Neutrophil (primary cell): ENCODE measurements around the gene SLC24A4.

Experiments
- H3K27ac ChIP-seq: fragments of 200-600 bp; sonication (generic); 2 replicates; pipeline ENCODE4 v1.5.1; 2016; ENCODE audit warnings: mild to moderate bottlenecking, moderate library complexity
- H3K27me3 ChIP-seq: fragments of 200-600 bp; sonication (generic); 2 replicates; pipeline ENCODE4 v1.6.0; 2016; ENCODE audit warnings: mild to moderate bottlenecking
- H3K36me3 ChIP-seq: fragments of 200-600 bp; sonication (generic); 2 replicates; pipeline ENCODE4 v1.5.1; 2017
- H3K4me1 ChIP-seq, 2 experiments: fragments of 200-600 bp in 1 of 2; sonication (generic) in 1 of 2; 1 replicate in 1 of 2; 2 replicates in 1 of 2; pipeline versions ENCODE4 v1.5.1 to v1.6.1; 2013 to 2016; ENCODE audit warnings: low read depth in 1 of 2, low read length in 1 of 2, mild to moderate bottlenecking in 1 of 2, moderate library complexity in 1 of 2; ENCODE audit not compliant: control insufficient read depth in 1 of 2, insufficient read depth in 1 of 2
- H3K4me3 ChIP-seq, 2 experiments: fragments of 200-600 bp in 1 of 2; sonication (generic) in 1 of 2; 1 replicate in 1 of 2; 2 replicates in 1 of 2; pipeline ENCODE4 v1.5.1; 2013 to 2016; ENCODE audit warnings: low read depth in 1 of 2, low read length in 1 of 2, mild to moderate bottlenecking in 1 of 2, moderate library complexity in 1 of 2
- H3K9me3 ChIP-seq: fragments of 200-600 bp; sonication (generic); 2 replicates; pipeline ENCODE4 v1.5.1; 2016
- TF ChIP-seq, protein P1 (sequence below): fragments of 200-600 bp; sonication (generic); IDR thresholded peaks from 2 replicates; pipeline ENCODE4 v1.5.1; 2016; ENCODE audit warnings: antibody characterized with exemption

Gene SLC24A4

DNA sequence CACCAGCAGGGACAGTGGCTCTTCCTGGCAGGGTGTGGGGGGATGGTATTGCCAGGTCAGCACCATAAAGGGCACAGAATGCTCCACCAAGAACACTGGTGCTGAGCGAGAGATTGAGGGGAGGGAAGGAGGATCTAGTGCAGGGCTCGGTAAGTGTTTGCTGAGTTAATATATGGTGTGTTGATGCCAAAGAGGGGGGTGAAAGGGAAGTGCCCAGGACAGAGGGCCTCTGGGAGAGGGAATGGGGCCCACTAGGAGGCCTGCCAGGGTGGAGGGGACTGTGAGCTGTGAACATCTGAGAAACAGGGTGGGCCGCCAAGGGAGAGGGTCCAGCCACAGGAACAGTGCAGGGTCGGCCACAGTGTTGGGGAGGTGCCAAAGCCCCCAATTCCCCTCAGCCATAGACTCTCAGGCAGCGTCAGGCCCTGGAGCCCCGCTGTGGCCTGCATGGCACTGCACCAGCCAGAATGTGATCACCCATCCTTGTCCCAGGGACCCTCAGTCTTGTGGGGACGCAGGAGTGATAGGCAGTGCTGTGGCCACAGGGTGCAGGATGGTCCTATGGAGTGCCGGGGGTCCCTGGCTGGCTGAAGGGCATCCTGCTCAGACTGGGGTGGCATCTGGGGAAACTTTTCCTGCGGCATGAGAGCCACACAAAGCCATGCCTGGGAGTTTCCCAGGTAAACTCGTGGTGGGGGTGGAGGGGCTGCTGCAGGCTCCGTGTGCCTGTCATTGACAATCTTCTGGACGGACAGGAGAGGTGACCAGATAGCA lies 202.5 kb downstream of the SLC24A4 start:
- H3K27ac ChIP-seq, result peak overlapping the region; percentile 67
- H3K36me3 ChIP-seq, result no peaks in the 10 kb centered on the region

DNA sequence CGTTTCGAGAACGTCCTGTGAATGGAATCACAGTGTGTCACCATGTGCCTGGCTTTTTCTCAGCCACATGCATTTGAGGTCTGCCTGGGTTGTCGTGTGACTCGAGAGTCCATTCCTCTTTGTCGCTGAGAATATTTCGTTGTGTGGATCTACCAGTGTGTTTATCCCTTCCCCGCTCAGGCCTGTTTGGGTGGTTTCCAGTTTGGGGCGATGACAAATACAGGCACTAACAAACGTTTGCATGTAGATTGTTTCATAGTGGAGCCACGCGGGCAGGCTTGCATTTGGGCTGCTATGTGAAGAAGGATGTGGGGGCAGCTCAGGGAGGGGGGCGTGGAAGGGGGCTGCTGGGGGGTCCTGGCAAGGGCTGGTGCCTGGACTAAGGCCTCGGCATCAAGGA lies 204.8 kb downstream of the SLC24A4 start:
- no peaks in the 10 kb centered on the region for H3K9me3 ChIP-seq
- TF ChIP-seq, protein P1, sequence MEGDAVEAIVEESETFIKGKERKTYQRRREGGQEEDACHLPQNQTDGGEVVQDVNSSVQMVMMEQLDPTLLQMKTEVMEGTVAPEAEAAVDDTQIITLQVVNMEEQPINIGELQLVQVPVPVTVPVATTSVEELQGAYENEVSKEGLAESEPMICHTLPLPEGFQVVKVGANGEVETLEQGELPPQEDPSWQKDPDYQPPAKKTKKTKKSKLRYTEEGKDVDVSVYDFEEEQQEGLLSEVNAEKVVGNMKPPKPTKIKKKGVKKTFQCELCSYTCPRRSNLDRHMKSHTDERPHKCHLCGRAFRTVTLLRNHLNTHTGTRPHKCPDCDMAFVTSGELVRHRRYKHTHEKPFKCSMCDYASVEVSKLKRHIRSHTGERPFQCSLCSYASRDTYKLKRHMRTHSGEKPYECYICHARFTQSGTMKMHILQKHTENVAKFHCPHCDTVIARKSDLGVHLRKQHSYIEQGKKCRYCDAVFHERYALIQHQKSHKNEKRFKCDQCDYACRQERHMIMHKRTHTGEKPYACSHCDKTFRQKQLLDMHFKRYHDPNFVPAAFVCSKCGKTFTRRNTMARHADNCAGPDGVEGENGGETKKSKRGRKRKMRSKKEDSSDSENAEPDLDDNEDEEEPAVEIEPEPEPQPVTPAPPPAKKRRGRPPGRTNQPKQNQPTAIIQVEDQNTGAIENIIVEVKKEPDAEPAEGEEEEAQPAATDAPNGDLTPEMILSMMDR, result no peak
- H3K4me1 ChIP-seq, result peaks cover 54 to 60% of the 10 kb centered on the region in 2 experiments
- no peak overlapping the region for H3K4me3 ChIP-seq
- no peak overlapping the region for H3K27ac ChIP-seq
- no peaks in the 10 kb centered on the region for H3K27me3 ChIP-seq
- no peaks in the 10 kb centered on the region for H3K36me3 ChIP-seq

More for the DNA sequence above, 202.5 kb downstream of the SLC24A4 start:
- H3K9me3 ChIP-seq, result no peaks in the 10 kb centered on the region
- H3K4me1 ChIP-seq, result peaks cover 44 to 56% of the 10 kb centered on the region in 2 experiments
- TF ChIP-seq, protein P1, result no peak
- H3K4me3 ChIP-seq, result no peak overlapping the region
- no peaks in the 10 kb centered on the region for H3K27me3 ChIP-seq

DNA sequence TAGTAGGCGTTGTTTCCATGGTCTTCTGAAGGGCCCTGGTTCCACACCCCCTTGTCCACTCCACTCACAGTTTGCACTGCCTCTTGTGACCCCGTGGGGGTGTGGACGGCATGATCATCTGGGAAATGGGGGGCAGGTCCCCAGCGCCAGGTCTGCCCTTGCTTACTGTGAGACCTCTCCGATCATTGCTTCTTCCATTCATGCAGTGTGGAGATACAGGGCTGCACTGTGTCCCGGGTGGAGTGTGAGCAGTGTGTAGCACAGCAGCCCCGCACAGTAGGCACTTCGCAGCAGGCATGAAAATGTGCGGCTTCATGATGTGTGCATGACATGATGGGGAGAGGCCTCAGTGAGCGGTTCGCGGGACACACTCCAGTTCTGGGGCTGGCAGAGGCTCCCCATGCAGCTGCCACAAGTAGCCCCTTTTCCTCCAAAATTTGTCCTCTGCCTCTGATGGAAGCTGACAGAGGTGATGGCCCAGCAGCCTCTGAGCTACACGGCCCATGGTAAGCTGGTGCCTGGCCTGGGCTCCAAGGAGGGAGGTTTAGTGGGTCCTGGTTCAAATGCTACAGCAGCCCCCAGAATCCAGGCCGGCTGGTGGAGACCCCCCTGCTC lies 205.6 kb downstream of the SLC24A4 start:
- Histone ChIP-seq H3K4me1 (peaks cover 55 to 62% of the 10 kb centered on the region in 2 experiments), H3K36me3 (no peaks in the 10 kb centered on the region), H3K27ac (no peak overlapping the region), H3K9me3 (no peaks in the 10 kb centered on the region), H3K4me3 (no peak overlapping the region), H3K27me3 (no peaks in the 10 kb centered on the region)
- TF ChIP-seq, protein P1, result no peak

DNA sequence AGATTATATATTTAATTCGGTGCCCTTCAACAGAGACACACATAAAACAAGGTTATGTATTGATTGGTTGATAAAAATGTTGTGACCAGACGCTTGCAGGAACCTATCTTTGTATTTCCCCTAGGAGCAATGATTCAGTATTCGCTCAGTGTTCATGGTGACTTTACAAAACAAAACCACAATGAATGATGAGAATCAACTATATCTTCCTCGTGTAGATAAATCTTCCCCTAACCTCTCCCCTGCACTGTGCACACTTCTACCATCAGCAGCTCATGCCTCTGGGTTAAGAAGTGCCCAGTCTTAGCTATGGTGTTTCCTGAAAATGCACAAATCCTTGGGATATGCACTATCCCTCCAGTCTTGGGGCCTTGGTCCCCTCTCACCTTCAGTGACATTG lies 206.9 kb downstream of the SLC24A4 start:
- peaks cover 42 to 49% of the 10 kb centered on the region in 2 experiments for H3K4me1 ChIP-seq
- H3K36me3 ChIP-seq, result no peaks in the 10 kb centered on the region
- no peaks in the 10 kb centered on the region for H3K27me3 ChIP-seq
- peak overlapping the region; percentile 0 for H3K27ac ChIP-seq
- H3K4me3 ChIP-seq, result no peak overlapping the region
- no peaks in the 10 kb centered on the region for H3K9me3 ChIP-seq
- TF ChIP-seq, protein P1, result no peak

DNA sequence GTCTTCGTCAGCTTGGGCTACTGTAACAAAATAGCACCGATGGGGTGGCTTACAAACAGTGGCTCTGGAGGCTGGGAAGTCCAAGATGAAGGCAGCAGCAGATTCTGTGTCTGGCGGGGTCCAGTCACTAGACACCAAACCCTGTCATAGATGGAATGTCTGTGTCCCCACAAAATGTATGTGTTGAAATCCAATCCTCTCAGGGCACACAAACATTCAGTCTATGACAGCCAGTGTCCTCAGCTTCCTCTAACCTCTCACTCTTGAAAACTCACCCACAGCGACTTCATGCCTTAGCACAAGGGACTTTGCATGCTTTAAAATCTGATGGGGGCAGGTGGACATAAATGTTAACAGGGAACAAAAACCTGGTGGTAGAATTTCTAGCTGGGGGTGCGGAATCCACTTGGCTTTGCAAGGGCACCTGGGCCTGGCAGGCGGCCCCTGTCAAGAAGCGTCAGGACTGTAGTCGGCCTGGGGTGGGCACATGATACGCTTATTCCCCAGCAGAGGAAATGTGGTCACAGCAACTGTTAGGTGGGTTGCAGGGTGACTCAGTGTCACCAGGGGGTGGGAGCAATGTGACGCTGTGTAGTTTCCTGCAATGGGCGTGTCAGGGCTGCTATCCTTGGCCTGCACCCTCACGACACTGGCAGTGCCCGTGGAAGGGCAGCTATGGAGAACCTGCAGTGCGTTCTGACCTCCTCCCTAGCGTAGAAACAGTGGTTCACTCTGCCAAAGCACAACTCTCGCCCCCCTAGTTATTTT lies 208.3 kb downstream of the SLC24A4 start:
- TF ChIP-seq, protein P1, result no peak
- Histone ChIP-seq H3K9me3 (no peaks in the 10 kb centered on the region), H3K27ac (peak overlapping the region; percentile 67), H3K4me3 (no peak overlapping the region), H3K4me1 (peaks cover 32 to 39% of the 10 kb centered on the region in 2 experiments), H3K36me3 (no peaks in the 10 kb centered on the region), H3K27me3 (no peaks in the 10 kb centered on the region)
